ENCODE data around the gene CDH4. TPM values are rescaled to one million over a fixed set of nuclear protein-coding genes. Genes with fewer than 3 reads are reported as not detected.

CDH4 gene
- total RNA-seq, 2 experiments from 2014 or later: not detected

- CTCF ChIA-PET (ENCODE audit: unreplicated experiment): no interaction called here
- no peaks in the 10 kb centered on the region for H3K9me3 ChIP-seq (ENCODE audit: low read length)
Measured at GRCh38 chr20:61673152-61673847, 421.2 kb downstream of the CDH4 start.

GRCh38 chr20:61674121-61674520, 422.1 kb downstream of the CDH4 start:
- no peak for DNase-seq (ENCODE audit: low spot score)
- no peaks in the 10 kb centered on the region for H3K36me3 ChIP-seq (ENCODE audit: insufficient read depth, low read length)
- H3K4me1 ChIP-seq (ENCODE audit: insufficient read depth, low read length, poor library complexity, severe bottlenecking): no peaks in the 10 kb centered on the region
- intact Hi-C loops (cut with micrococcal nuclease; ENCODE audit: unreplicated experiment): no loop called here
- no peak overlapping the region for H3K27ac ChIP-seq (ENCODE audit: low read depth, low read length, poor library complexity, severe bottlenecking)
- H2AFZ ChIP-seq (ENCODE audit: low read length): no peak overlapping the region
- H3K9me3 ChIP-seq (ENCODE audit: low read length): no peaks in the 10 kb centered on the region
- ChIA-PET CTCF (ENCODE audit: unreplicated experiment) (no interaction called here), POLR2A (no interaction called here)
- H3K4me3 ChIP-seq (ENCODE audit: low read depth, low read length, poor library complexity, severe bottlenecking): no peak overlapping the region
- no peaks in the 10 kb centered on the region for H3K79me2 ChIP-seq (ENCODE audit: insufficient read depth, low read depth, low read length)
- H3K4me2 ChIP-seq (ENCODE audit: low read length): no peak overlapping the region
- H3K9me2 ChIP-seq (ENCODE audit: insufficient read depth, low read length): no peaks in the 10 kb centered on the region
- no TSS peak for BruUV-seq (replicated peaks)
- TF ChIP-seq CTCF (conservative IDR thresholded peaks at IDR 0.05; ENCODE audit: low read length) (no peak), EZH2phosphoT487 (IDR thresholded peaks at IDR 0.05; ENCODE audit: borderline replicate concordance, low read depth, low read length) (no peak)
- H4K20me1 ChIP-seq (ENCODE audit: insufficient read depth, low read length): no peaks in the 10 kb centered on the region

More at GRCh38 chr20:61673152-61673847, 421.2 kb downstream of the CDH4 start:
- intact Hi-C loops (cut with micrococcal nuclease; ENCODE audit: unreplicated experiment): no loop called here
- TF ChIP-seq EZH2phosphoT487 (IDR thresholded peaks at IDR 0.05; ENCODE audit: borderline replicate concordance, low read depth, low read length) (no peak), CTCF (conservative IDR thresholded peaks at IDR 0.05; ENCODE audit: low read length) (no peak)
- no peak for DNase-seq (ENCODE audit: low spot score)
- H4K20me1 ChIP-seq (ENCODE audit: insufficient read depth, low read length): no peaks in the 10 kb centered on the region
- POLR2A ChIA-PET: no interaction called here
- BruUV-seq (replicated peaks): no TSS peak
- no peaks in the 10 kb centered on the region for H3K79me2 ChIP-seq (ENCODE audit: insufficient read depth, low read depth, low read length)
- no peaks in the 10 kb centered on the region for H3K36me3 ChIP-seq (ENCODE audit: insufficient read depth, low read length)
- no peak overlapping the region for H3K4me3 ChIP-seq (ENCODE audit: low read depth, low read length, poor library complexity, severe bottlenecking)
- H3K27ac ChIP-seq (ENCODE audit: low read depth, low read length, poor library complexity, severe bottlenecking): no peak overlapping the region
- H3K4me1 ChIP-seq (ENCODE audit: insufficient read depth, low read length, poor library complexity, severe bottlenecking): no peaks in the 10 kb centered on the region
- no peak overlapping the region for H3K4me2 ChIP-seq (ENCODE audit: low read length)
- H3K9me2 ChIP-seq (ENCODE audit: insufficient read depth, low read length): no peaks in the 10 kb centered on the region
- no peak overlapping the region for H2AFZ ChIP-seq (ENCODE audit: low read length)

GRCh38 chr20:61674688-61675087, 422.6 kb downstream of the CDH4 start:
- intact Hi-C loops (cut with micrococcal nuclease; ENCODE audit: unreplicated experiment): no loop called here
- Histone ChIP-seq H3K4me3 (ENCODE audit: low read depth, low read length, poor library complexity, severe bottlenecking) (no peak overlapping the region), H2AFZ (ENCODE audit: low read length) (no peak overlapping the region), H3K9me3 (ENCODE audit: low read length) (no peaks in the 10 kb centered on the region), H3K27ac (ENCODE audit: low read depth, low read length, poor library complexity, severe bottlenecking) (no peak overlapping the region), H3K36me3 (ENCODE audit: insufficient read depth, low read length) (no peaks in the 10 kb centered on the region), H3K9me2 (ENCODE audit: insufficient read depth, low read length) (no peaks in the 10 kb centered on the region), H4K20me1 (ENCODE audit: insufficient read depth, low read length) (no peaks in the 10 kb centered on the region), H3K4me2 (ENCODE audit: low read length) (no peak overlapping the region), H3K4me1 (ENCODE audit: insufficient read depth, low read length, poor library complexity, severe bottlenecking) (no peaks in the 10 kb centered on the region), H3K79me2 (ENCODE audit: insufficient read depth, low read depth, low read length) (no peaks in the 10 kb centered on the region)
- POLR2A ChIA-PET: no interaction called here
- no peak for DNase-seq (ENCODE audit: low spot score)
- no TSS peak for BruUV-seq (replicated peaks)
- CTCF ChIA-PET (ENCODE audit: unreplicated experiment): no interaction called here
- TF ChIP-seq CTCF (conservative IDR thresholded peaks at IDR 0.05; ENCODE audit: low read length): no peak

Measured in OCI-LY7 (cell line).